Mesenchymal stem cell (in vitro differentiated cells and primary cell): ENCODE results near the gene DDAH2.

ENCODE experiments used
- DNase-seq: peaks from one replicate; pipeline ENCODE4 v3.0.0-alpha.2; 2013
- H2AFZ ChIP-seq: one replicate; pipeline ENCODE4 v1.6.1; 2013; ENCODE audit warnings: low read depth, mild to moderate bottlenecking, control low read depth, inconsistent platforms, low read length, moderate library complexity
- H2AK5ac ChIP-seq: 2 replicates; pipeline ENCODE4 v1.6.1; 2013; ENCODE audit warnings: low read length, moderate library complexity, mild to moderate bottlenecking, inconsistent platforms; ENCODE audit not compliant: severe bottlenecking
- H2BK120ac ChIP-seq: one replicate; pipeline ENCODE4 v1.6.1; 2013; ENCODE audit warnings: low read depth, mild to moderate bottlenecking, inconsistent platforms, low read length, moderate library complexity
- H2BK12ac ChIP-seq, 2 experiments: one replicate each; pipeline ENCODE4 v1.6.1; 2013; ENCODE audit warnings: inconsistent platforms in 2 of 2, low read length in 2 of 2, mild to moderate bottlenecking in 2 of 2, moderate library complexity in 2 of 2, control low read depth in 1 of 2
- H2BK15ac ChIP-seq: one replicate; pipeline ENCODE4 v1.6.1; 2013; ENCODE audit warnings: mild to moderate bottlenecking, low read depth, inconsistent platforms; ENCODE audit not compliant: poor library complexity, severe bottlenecking
- H2BK5ac ChIP-seq: 2 replicates; pipeline ENCODE4 v1.6.1; 2013; ENCODE audit warnings: low read depth, mild to moderate bottlenecking, low read length, control low read depth, inconsistent platforms; ENCODE audit not compliant: poor library complexity, severe bottlenecking
- H3K14ac ChIP-seq, 2 experiments: one replicate each; pipeline ENCODE4 v1.6.1; 2013; ENCODE audit warnings: inconsistent platforms in 2 of 2, low read length in 2 of 2, control low read depth in 1 of 2, mild to moderate bottlenecking in 1 of 2, moderate library complexity in 1 of 2
- H3K18ac ChIP-seq, 2 experiments: one replicate each; pipeline ENCODE4 v1.6.1; 2013; ENCODE audit warnings: inconsistent platforms in 2 of 2, low read length in 2 of 2, control low read depth in 1 of 2, low read depth in 1 of 2, mild to moderate bottlenecking in 1 of 2
- H3K23ac ChIP-seq, 2 experiments: one replicate each; pipeline ENCODE4 v1.6.1; 2013; ENCODE audit warnings: inconsistent platforms in 2 of 2, low read length in 2 of 2, mild to moderate bottlenecking in 2 of 2, moderate library complexity in 2 of 2, control low read depth in 1 of 2
- H3K27ac ChIP-seq: 2 replicates; pipeline ENCODE4 v1.5.1; 2013; ENCODE audit warnings: mild to moderate bottlenecking, moderate library complexity, low read length, control low read depth, inconsistent platforms; ENCODE audit not compliant: poor library complexity, severe bottlenecking
- H3K27me3 ChIP-seq, 2 experiments: 2 replicates each; pipeline versions ENCODE4 v1.6.1 to v1.7.0; 2013; ENCODE audit warnings: low read length in 2 of 2, mild to moderate bottlenecking in 2 of 2, moderate library complexity in 2 of 2, control low read depth in 1 of 2, inconsistent platforms in 1 of 2; ENCODE audit not compliant: control insufficient read depth in 1 of 2, insufficient read depth in 1 of 2
- H3K36me3 ChIP-seq, 2 experiments: 2 replicates each; pipeline versions ENCODE4 v1.6.1 to v1.7.0; 2013; ENCODE audit warnings: low read length in 2 of 2, control low read depth in 1 of 2, inconsistent platforms in 1 of 2, low read depth in 1 of 2, mild to moderate bottlenecking in 1 of 2; ENCODE audit not compliant: insufficient read depth in 2 of 2, control insufficient read depth in 1 of 2
- H3K4ac ChIP-seq, 2 experiments: one replicate each; pipeline ENCODE4 v1.6.1; 2013; ENCODE audit warnings: inconsistent platforms in 2 of 2, low read length in 2 of 2, mild to moderate bottlenecking in 2 of 2, moderate library complexity in 2 of 2, control low read depth in 1 of 2, low read depth in 1 of 2
- H3K4me1 ChIP-seq: 2 replicates; pipeline ENCODE4 v1.6.1; 2013; ENCODE audit warnings: low read depth, low read length, control low read depth; ENCODE audit not compliant: control insufficient read depth, insufficient read depth
- H3K4me2 ChIP-seq: 2 replicates; pipeline ENCODE4 v1.6.1; 2013; ENCODE audit warnings: low read length, mild to moderate bottlenecking, inconsistent platforms; ENCODE audit not compliant: poor library complexity, severe bottlenecking
- H3K4me3 ChIP-seq, 2 experiments: 2 replicates each; pipeline versions ENCODE4 v1.5.1 to v1.7.0; 2013; ENCODE audit warnings: low read length in 2 of 2, mild to moderate bottlenecking in 2 of 2, control low read depth in 1 of 2, low read depth in 1 of 2; ENCODE audit not compliant: insufficient read depth in 1 of 2
- H3K79me1 ChIP-seq: replicated peaks from 2 replicates; pipeline ENCODE4 v1.6.1; 2013; ENCODE audit warnings: mild to moderate bottlenecking, control low read depth, low read length, inconsistent platforms; ENCODE audit not compliant: poor library complexity, severe bottlenecking
- H3K9ac ChIP-seq: 2 replicates; pipeline ENCODE4 v1.7.0; 2013; ENCODE audit warnings: mild to moderate bottlenecking, low read length, moderate library complexity
- H3K9me3 ChIP-seq: 2 replicates; pipeline ENCODE4 v1.7.0; 2013; ENCODE audit warnings: mild to moderate bottlenecking, low read length; ENCODE audit not compliant: control insufficient read depth
- H4K8ac ChIP-seq: one replicate; pipeline ENCODE4 v1.6.1; 2013; ENCODE audit warnings: inconsistent platforms, mild to moderate bottlenecking, low read length, moderate library complexity
- H4K91ac ChIP-seq: one replicate; pipeline ENCODE4 v1.6.1; 2013; ENCODE audit warnings: mild to moderate bottlenecking, low read length, inconsistent platforms
- WGBS: methylation state at CpG from one replicate; pipeline ENCODE4 v1.1.7; 2013; ENCODE audit warnings: mixed read lengths; 5-methylcytosine and 5-hydroxymethylcytosine counted together

The DDAH2 gene

DNA sequence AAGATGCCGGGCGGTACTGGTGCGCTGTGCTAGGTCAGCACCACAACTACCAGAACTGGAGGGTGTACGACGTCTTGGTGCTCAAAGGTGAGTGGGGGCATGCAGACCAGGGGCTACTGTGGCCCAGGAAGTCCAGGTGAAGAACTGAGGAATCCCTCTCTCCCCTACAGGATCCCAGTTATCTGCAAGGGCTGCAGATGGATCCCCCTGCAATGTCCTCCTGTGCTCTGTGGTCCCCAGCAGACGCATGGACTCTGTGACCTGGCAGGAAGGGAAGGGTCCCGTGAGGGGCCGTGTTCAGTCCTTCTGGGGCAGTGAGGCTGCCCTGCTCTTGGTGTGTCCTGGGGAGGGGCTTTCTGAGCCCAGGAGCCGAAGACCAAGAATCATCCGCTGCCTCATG, 21.4 kb downstream of the DDAH2 start:
- 94% methylated on average over 9 of the region's 10 CpGs for WGBS
- H4K91ac ChIP-seq = no peak overlapping the region
- no peak overlapping the region for H2BK5ac ChIP-seq
- no peak overlapping the region for H3K9ac ChIP-seq
- no peak overlapping the region for H2BK15ac ChIP-seq
- H2BK120ac ChIP-seq = no peak overlapping the region
- no peak overlapping the region for H3K4me2 ChIP-seq
- H3K14ac ChIP-seq = no peak overlapping the region
- no peak overlapping the region for H3K18ac ChIP-seq
- no peak overlapping the region for H3K27ac ChIP-seq
- peaks cover 0 to 3% of the 10 kb centered on the region in 2 experiments for H3K36me3 ChIP-seq
- no peak overlapping the region for H2AFZ ChIP-seq
- H2AK5ac ChIP-seq = no peak overlapping the region
- peaks cover 5% of the 10 kb centered on the region for H3K4me1 ChIP-seq
- H3K27me3 ChIP-seq = peaks cover 19 to 29% of the 10 kb centered on the region in 2 experiments
- H3K4ac ChIP-seq = no peak overlapping the region
- no peak overlapping the region for H2BK12ac ChIP-seq
- no peaks in the 10 kb centered on the region for H3K9me3 ChIP-seq
- H3K23ac ChIP-seq = no peak overlapping the region
- H4K8ac ChIP-seq = no peak overlapping the region
- H3K4me3 ChIP-seq = no peak overlapping the region
- no peak for DNase-seq
- H3K79me1 ChIP-seq = peaks cover 2% of the 10 kb centered on the region

DNA sequence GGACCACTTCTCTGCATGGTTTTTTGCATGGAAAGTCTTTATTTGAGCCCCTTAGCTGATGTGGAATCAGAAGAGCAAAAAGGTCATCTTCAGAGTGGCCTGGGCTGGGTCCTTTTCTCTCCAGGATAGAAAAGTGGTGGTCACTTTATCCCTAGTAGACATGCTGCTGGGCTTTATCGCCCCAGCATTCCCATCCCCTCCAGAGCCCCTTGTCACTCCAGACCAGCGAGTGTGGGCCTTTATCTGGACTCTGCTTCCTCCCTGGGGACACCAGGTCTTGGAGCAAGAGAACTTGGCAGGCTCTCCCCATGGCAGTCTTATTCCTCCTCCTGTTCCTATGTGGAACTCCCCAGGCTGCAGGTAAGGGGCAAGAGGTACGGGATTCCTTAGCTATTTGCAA, 22.5 kb downstream of the DDAH2 start, which contains the start of gene LY6G6F:
Gene LY6G6F, plus strand, starts transcription at position 268 of the 400 bp plus-strand sequence. Its CDS starts 41 bp downstream, at position 309.
- H3K9ac ChIP-seq = no peak within 1 kb of the TSS
- DNase-seq = no peak
- no peak within 1 kb of the TSS for H3K4me2 ChIP-seq
- H2AFZ ChIP-seq = no peak within 1 kb of the TSS
- no peak within 1 kb of the TSS for H3K4me3 ChIP-seq
- H3K4ac ChIP-seq = no peak within 1 kb of the TSS
- H2BK5ac ChIP-seq = no peak within 1 kb of the TSS
- peaks cover 12 to 18% of the 10 kb centered on the region in 2 experiments for H3K27me3 ChIP-seq
- no peak within 1 kb of the TSS for H4K91ac ChIP-seq
- peaks cover 7% of the 10 kb centered on the region for H3K79me1 ChIP-seq
- peaks cover 10% of the 10 kb centered on the region for H3K4me1 ChIP-seq
- no peak within 1 kb of the TSS for H3K14ac ChIP-seq
- no peak within 1 kb of the TSS for H3K23ac ChIP-seq
- no peaks in the 10 kb centered on the region for H3K9me3 ChIP-seq
- H2BK12ac ChIP-seq = no peak within 1 kb of the TSS
- H3K18ac ChIP-seq = no peak within 1 kb of the TSS
- H4K8ac ChIP-seq = no peak within 1 kb of the TSS
- no peak within 1 kb of the TSS for H3K27ac ChIP-seq
- no peak within 1 kb of the TSS for H2BK15ac ChIP-seq
- H3K36me3 ChIP-seq = peaks cover 0 to 3% of the 10 kb centered on the region in 2 experiments
- WGBS = 48% methylated on average over 2 of the region's 3 CpGs
- no peak within 1 kb of the TSS for H2AK5ac ChIP-seq
- H2BK120ac ChIP-seq = no peak within 1 kb of the TSS

DNA sequence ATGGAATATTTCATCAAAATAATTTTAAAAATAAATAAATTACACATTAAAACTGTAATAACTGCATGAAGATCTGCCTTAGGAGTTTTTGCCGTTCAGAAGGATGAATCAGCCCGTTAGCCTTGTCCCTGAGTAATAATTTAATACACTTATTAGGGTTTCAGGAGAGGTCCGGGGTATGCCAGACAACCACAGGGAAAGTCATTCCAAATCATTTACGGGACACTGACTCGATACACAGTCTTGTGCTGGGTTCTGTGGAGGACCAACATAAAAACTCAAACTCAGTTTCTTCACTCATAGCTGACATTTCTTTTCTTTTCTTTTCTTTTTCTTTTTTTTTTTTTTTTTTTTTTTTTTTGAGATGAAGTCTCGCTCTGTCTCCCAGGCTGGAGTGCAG, 23.2 kb downstream of the DDAH2 start:
- peaks cover 13% of the 10 kb centered on the region for H3K4me1 ChIP-seq
- H2BK12ac ChIP-seq = no peak overlapping the region
- H3K4me3 ChIP-seq = no peak overlapping the region
- no peak overlapping the region for H3K9ac ChIP-seq
- no peak overlapping the region for H2BK120ac ChIP-seq
- no peak overlapping the region for H3K4me2 ChIP-seq
- no peak overlapping the region for H3K18ac ChIP-seq
- H3K4ac ChIP-seq = no peak overlapping the region
- peaks cover 8% of the 10 kb centered on the region for H3K79me1 ChIP-seq
- peaks cover 7 to 11% of the 10 kb centered on the region in 2 experiments for H3K27me3 ChIP-seq
- H3K9me3 ChIP-seq = no peaks in the 10 kb centered on the region
- no peak overlapping the region for H2BK5ac ChIP-seq
- no peak overlapping the region for H2AK5ac ChIP-seq
- WGBS = 98% methylated on average over 6 of the region's 6 CpGs
- H4K91ac ChIP-seq = no peak overlapping the region
- no peak overlapping the region for H2AFZ ChIP-seq
- H3K23ac ChIP-seq = no peak overlapping the region
- no peak overlapping the region for H4K8ac ChIP-seq
- no peaks in the 10 kb centered on the region for H3K36me3 ChIP-seq
- H3K14ac ChIP-seq = no peak overlapping the region
- H3K27ac ChIP-seq = no peak overlapping the region
- H2BK15ac ChIP-seq = no peak overlapping the region
- no peak for DNase-seq

DNA sequence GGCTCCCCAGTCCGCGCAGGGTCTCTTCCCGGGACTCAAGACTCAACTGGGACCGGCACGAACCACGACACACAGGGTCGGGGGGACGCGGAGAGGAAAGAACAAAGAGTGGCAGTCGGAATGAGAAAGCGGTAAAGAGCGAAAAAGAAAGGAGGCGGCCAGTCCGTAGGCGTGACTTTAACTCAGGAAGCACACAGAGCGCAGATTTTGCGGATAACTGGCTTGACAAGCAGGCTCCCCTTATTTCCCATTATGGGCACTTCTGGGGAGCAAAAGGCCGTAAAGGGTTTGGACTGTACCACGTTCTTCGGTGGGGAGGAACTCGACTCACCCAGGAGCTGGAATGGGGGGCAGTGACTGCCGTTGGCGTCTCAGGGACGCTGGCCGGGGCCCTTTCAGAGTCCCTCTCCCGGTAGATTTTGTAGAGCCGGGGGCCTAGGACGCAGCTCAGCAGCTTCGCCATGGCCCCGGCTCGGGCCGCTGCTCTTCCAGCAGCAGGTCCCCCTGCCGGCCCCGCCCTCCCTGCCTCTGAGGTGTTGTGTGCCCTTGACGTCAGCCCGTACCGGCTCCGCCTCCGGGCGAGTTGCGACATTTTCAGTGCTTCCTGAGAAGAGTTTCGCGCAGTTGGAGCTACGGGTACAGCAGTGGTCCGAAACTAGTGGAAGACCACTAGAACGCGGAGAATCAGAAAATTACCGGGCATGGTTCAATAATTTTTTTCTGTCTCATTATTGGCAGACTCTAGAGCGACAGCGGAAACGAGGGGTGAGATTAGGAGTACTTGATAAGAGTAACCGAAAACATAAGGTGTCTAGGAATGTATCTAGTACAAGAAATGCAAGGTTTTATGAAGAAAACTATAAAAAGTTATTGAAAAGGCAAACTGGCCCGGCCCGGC, 26.0 kb downstream of the DDAH2 start, which contains the start of gene ABHD16A:
Gene ABHD16A, minus strand, starts transcription at position 506 of the 898 bp plus-strand sequence. Its CDS starts 43 bp downstream, at position 463.
- 4% methylated on average over 54 of the region's 54 CpGs for WGBS
- no peak within 1 kb of the TSS for H2BK120ac ChIP-seq
- peak within 1 kb of the TSS; percentile 70 for H3K4me2 ChIP-seq
- peak within 1 kb of the TSS in 1 of 2 experiments; percentile 44 for H2BK12ac ChIP-seq
- H3K9me3 ChIP-seq = no peaks in the 10 kb centered on the region
- peak within 1 kb of the TSS in 1 of 2 experiments; percentile 64 for H3K23ac ChIP-seq
- peak within 1 kb of the TSS; percentile 76 for H2BK15ac ChIP-seq
- peak within 1 kb of the TSS; percentile 88 for H3K27ac ChIP-seq
- H2AFZ ChIP-seq = peak within 1 kb of the TSS; percentile 78
- H2AK5ac ChIP-seq = peak within 1 kb of the TSS; percentile 82
- peak within 1 kb of the TSS; percentile 58 to 96 for H3K4ac ChIP-seq
- DNase-seq = peak; percentile 98
- peaks cover 15% of the 10 kb centered on the region for H3K4me1 ChIP-seq
- peak within 1 kb of the TSS; percentile 78 for H2BK5ac ChIP-seq
- H3K27me3 ChIP-seq = no peaks in the 10 kb centered on the region
- peak within 1 kb of the TSS; percentile 80 for H4K8ac ChIP-seq
- peak within 1 kb of the TSS; percentile 17 to 94 for H3K18ac ChIP-seq
- peak within 1 kb of the TSS in 1 of 2 experiments; percentile 71 for H3K14ac ChIP-seq
- H3K4me3 ChIP-seq = peak within 1 kb of the TSS; percentile 78 to 97
- H3K9ac ChIP-seq = peak within 1 kb of the TSS; percentile 98
- H3K79me1 ChIP-seq = peaks cover 15% of the 10 kb centered on the region
- H3K36me3 ChIP-seq = peaks cover 11 to 17% of the 10 kb centered on the region in 2 experiments
- H4K91ac ChIP-seq = no peak within 1 kb of the TSS
